Measurements from ENCODE around the gene LRRK1. TPM values are rescaled to one million over a fixed set of nuclear protein-coding genes. Genes with fewer than 3 reads are reported as not detected.

The LRRK1 gene
- total RNA-seq, 4 donors from 2014 or later, result 52.7 to 107 (median 82.7) TPM

DNA sequence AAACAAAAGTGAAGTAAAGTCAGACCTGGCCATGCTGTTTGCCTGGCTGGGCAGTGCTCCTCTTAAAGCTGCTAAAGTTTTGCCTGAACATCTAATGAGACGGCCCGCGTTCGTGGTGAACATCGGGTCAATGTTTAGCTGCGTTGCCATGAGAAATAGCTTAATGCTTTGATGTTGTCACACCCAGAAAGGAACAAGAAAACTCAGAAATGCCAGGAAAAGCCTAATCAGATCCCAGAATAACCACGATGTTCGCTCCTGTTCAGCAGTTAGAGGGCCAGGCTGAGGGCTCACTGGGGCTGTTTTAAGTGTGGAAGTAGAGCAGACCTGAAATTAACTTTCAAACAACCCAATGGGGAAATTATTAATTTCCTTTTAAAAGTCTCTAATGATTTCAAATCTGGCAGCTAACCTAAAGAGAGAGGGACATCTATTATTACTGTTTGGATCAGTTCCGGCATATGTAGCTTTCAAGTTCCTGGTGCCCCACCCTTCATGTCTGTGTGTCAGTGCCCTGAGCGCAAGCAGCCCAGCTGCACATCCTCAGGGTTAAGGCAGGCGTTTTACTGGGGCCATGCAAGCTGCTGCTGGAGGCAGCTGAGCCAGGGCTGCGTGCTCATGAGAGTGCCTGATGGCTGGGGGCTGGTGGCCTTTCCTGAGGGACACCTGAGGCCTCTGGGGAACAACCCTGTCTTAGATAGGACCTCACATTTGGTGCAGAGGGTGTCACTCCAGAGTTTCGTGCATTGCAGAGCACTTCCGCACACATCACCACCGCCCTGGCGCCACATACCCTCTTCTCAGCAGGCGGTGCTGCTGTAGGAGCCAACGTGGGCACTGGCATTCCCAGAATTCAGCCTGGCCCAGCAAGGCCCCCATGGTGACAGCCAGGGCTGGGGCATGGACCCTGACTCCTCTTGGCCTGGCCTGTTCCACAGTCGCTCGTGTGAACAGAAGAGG, 76.6 kb downstream of the LRRK1 start:
- H3K9me3 ChIP-seq, result no peaks in the 10 kb centered on the region
- H3K4me3 ChIP-seq, result no peak overlapping the region
- H3K4me1 ChIP-seq, result peaks cover 0 to 11% (median 2%) of the 10 kb centered on the region in 4 donors
- TF ChIP-seq POLR2A (IDR thresholded peaks at IDR 0.05) (no peak), POLR2AphosphoS5 (IDR thresholded peaks at IDR 0.05) (no peak), EP300 (IDR thresholded peaks at IDR 0.05; ENCODE audit: low read depth) (no peak)
- TF ChIP-seq, protein P1, sequence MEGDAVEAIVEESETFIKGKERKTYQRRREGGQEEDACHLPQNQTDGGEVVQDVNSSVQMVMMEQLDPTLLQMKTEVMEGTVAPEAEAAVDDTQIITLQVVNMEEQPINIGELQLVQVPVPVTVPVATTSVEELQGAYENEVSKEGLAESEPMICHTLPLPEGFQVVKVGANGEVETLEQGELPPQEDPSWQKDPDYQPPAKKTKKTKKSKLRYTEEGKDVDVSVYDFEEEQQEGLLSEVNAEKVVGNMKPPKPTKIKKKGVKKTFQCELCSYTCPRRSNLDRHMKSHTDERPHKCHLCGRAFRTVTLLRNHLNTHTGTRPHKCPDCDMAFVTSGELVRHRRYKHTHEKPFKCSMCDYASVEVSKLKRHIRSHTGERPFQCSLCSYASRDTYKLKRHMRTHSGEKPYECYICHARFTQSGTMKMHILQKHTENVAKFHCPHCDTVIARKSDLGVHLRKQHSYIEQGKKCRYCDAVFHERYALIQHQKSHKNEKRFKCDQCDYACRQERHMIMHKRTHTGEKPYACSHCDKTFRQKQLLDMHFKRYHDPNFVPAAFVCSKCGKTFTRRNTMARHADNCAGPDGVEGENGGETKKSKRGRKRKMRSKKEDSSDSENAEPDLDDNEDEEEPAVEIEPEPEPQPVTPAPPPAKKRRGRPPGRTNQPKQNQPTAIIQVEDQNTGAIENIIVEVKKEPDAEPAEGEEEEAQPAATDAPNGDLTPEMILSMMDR (IDR thresholded peaks at IDR 0.05), result no peak
- in situ Hi-C loops (cut with MboI; ENCODE audit: low pct_ligation_motif_present in 1 of 4, low pct_unique_long_range_greater_than_20kb in 1 of 4, low sequenced_read_pairs in 3 of 4) (no loop called here), intact Hi-C loops (cut with DNase I; ENCODE audit: low total_unique reads) (loop anchor here (2.0 kb wide), 1 partner anchor 157 kb away; no protein-coding TSS in a partner anchor)
- WGBS, 2 donors (ENCODE audit: low coverage in 1 of 2), result 60 to 87% methylated on average over 2 to 20 of the region's 20 CpGs
- H3K36me3 ChIP-seq, result no peaks in the 10 kb centered on the region
- H3K27me3 ChIP-seq, result no peaks in the 10 kb centered on the region
- DNase-seq, result no peak
- no peak overlapping the region for H3K27ac ChIP-seq

DNA sequence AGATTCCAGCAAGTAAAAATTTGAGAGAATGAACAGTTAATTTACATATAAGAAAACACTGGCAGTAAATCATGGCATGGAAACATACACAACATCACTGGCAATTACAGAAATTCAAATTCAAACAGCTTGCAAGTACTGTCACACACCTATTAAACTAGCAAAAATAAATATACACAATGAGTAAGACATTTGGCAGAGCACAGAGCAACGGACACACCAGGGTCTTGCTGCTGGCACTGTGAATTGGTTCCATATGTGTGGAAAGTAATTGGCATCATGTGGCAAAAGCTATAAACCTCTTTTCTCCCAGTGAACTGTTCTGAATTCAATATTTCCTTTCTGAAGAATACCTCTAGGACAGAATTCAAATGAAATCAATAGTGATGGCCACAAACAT, 78.3 kb downstream of the LRRK1 start:
- Histone ChIP-seq H3K27ac (no peak overlapping the region), H3K4me1 (peaks cover 0 to 18% (median 2%) of the 10 kb centered on the region in 4 donors), H3K4me3 (no peak overlapping the region), H3K36me3 (no peaks in the 10 kb centered on the region), H3K9me3 (no peaks in the 10 kb centered on the region), H3K27me3 (no peaks in the 10 kb centered on the region)
- in situ Hi-C loops (cut with MboI; ENCODE audit: low pct_ligation_motif_present in 1 of 4, low pct_unique_long_range_greater_than_20kb in 1 of 4, low sequenced_read_pairs in 3 of 4) (no loop called here), intact Hi-C loops (cut with DNase I; ENCODE audit: low total_unique reads) (loop anchor here (2.0 kb wide), 1 partner anchor 159 kb away; no protein-coding TSS in a partner anchor)
- DNase-seq, result no peak
- 38 to 42% methylated on average over 1 of the region's 1 CpG for WGBS, 2 donors (ENCODE audit: low coverage in 1 of 2)
- TF ChIP-seq EP300 (IDR thresholded peaks at IDR 0.05; ENCODE audit: low read depth), result no peak
- TF ChIP-seq POLR2A (IDR thresholded peaks at IDR 0.05), result no peak
- TF ChIP-seq POLR2AphosphoS5 (IDR thresholded peaks at IDR 0.05), result no peak
- TF ChIP-seq, protein P1 (IDR thresholded peaks at IDR 0.05), result no peak

DNA sequence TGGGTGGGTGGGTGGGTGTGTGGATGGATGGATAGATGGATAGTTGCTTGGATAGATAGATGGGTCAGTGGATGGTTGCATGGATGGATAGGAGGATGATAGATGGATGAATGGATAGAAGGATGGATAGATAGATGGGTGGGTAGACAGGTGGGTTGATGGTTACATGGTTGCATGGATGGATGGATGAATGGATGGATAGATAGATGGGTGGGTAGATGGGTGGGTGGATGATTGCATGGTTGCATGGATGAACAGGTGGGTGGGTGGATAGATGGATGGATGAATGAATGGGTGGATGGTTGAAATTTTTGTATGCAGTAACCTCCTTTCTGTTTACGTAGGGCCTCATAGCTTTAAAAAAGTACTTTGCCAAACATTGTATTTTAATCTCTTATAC, 79.5 kb downstream of the LRRK1 start:
- Histone ChIP-seq H3K4me3 (no peak overlapping the region), H3K9me3 (no peaks in the 10 kb centered on the region), H3K36me3 (no peaks in the 10 kb centered on the region), H3K27ac (no peak overlapping the region), H3K27me3 (no peaks in the 10 kb centered on the region), H3K4me1 (peaks cover 0 to 23% (median 2%) of the 10 kb centered on the region in 4 donors)
- TF ChIP-seq, protein P1 (IDR thresholded peaks at IDR 0.05), result no peak
- TF ChIP-seq POLR2AphosphoS5 (IDR thresholded peaks at IDR 0.05) (no peak), POLR2A (IDR thresholded peaks at IDR 0.05) (no peak), EP300 (IDR thresholded peaks at IDR 0.05; ENCODE audit: low read depth) (no peak)
- intact Hi-C loops (cut with DNase I; ENCODE audit: low total_unique reads), result no loop called here
- in situ Hi-C loops (cut with MboI; ENCODE audit: low pct_ligation_motif_present in 1 of 4, low pct_unique_long_range_greater_than_20kb in 1 of 4, low sequenced_read_pairs in 3 of 4), result no loop called here
- 87 to 100% methylated on average over 1 of the region's 1 CpG for WGBS, 2 donors (ENCODE audit: low coverage in 1 of 2)
- DNase-seq, result no peak

DNA sequence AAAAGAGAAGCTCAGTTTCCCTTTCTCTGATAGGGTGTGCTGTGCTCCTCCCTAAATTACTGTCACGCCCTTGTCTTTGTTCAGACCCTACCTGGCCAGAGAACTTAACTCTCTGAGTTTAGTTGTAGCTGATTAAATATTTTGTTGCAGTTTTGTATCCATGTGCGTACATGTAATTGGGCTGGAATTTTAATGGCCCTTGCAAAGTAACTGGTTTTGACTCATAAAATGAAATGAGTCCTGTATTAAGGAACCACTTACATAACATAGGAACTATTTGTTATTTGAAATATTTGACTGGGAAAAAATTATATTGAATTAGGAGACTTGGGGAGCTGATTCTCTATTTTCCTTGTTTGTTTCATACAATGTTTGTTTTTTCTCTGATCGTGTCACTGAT, 80.2 kb downstream of the LRRK1 start:
- in situ Hi-C loops (cut with MboI; ENCODE audit: low pct_ligation_motif_present in 1 of 4, low pct_unique_long_range_greater_than_20kb in 1 of 4, low sequenced_read_pairs in 3 of 4) (no loop called here), intact Hi-C loops (cut with DNase I; ENCODE audit: low total_unique reads) (no loop called here)
- WGBS, 2 donors (ENCODE audit: low coverage in 1 of 2), result 48 to 50% methylated on average over 3 of the region's 3 CpGs
- Histone ChIP-seq H3K36me3 (no peaks in the 10 kb centered on the region), H3K9me3 (no peaks in the 10 kb centered on the region), H3K27ac (no peak overlapping the region), H3K4me1 (peaks cover 0 to 23% (median 2%) of the 10 kb centered on the region in 4 donors), H3K27me3 (no peaks in the 10 kb centered on the region), H3K4me3 (no peak overlapping the region)
- DNase-seq, result no peak
- TF ChIP-seq POLR2A (IDR thresholded peaks at IDR 0.05) (no peak), EP300 (IDR thresholded peaks at IDR 0.05; ENCODE audit: low read depth) (no peak), POLR2AphosphoS5 (IDR thresholded peaks at IDR 0.05) (no peak)
- TF ChIP-seq, protein P1 (IDR thresholded peaks at IDR 0.05), result no peak

Data from transverse colon (tissue), 4 donors.